ENCODE results near the gene CDH6.
"Not testable (repeated sequence)": the region's sequence is repeated elsewhere in the genome, so short reads cannot be mapped to it uniquely, and the experiment has no call there.

Gene CDH6

GRCh38 chr5:31355337-31355736 lies 161.9 kb downstream of the CDH6 start:
- H3K27me3 ChIP-seq (ENCODE audit: control insufficient read depth, insufficient read depth, low read length), result no peaks in the 10 kb centered on the region
- H3K4me1 ChIP-seq (ENCODE audit: control insufficient read depth, insufficient read depth, low read length), result no peaks in the 10 kb centered on the region
- peaks cover 4% of the 10 kb centered on the region; the same call in 1 of the 2 replicates for H3K9me3 ChIP-seq (ENCODE audit: control insufficient read depth, insufficient read depth, low read depth, low read length)
- no peaks in the 10 kb centered on the region for H3K36me3 ChIP-seq (ENCODE audit: control insufficient read depth, insufficient read depth, low read length)
- H3K9ac ChIP-seq (ENCODE audit: low read length), result no peak overlapping the region
- H3K4me3 ChIP-seq (ENCODE audit: low read depth, low read length), result no peak overlapping the region
- no peak overlapping the region for H3K27ac ChIP-seq (ENCODE audit: low read depth, low read length)

- Histone ChIP-seq H3K9me3 (ENCODE audit: control insufficient read depth, insufficient read depth, low read depth, low read length) (peaks cover 4% of the 10 kb centered on the region; the same call in 1 of the 2 replicates), H3K27ac (ENCODE audit: low read depth, low read length) (no peak overlapping the region), H3K36me3 (ENCODE audit: control insufficient read depth, insufficient read depth, low read length) (no peaks in the 10 kb centered on the region), H3K27me3 (ENCODE audit: control insufficient read depth, insufficient read depth, low read length) (no peaks in the 10 kb centered on the region), H3K4me1 (ENCODE audit: control insufficient read depth, insufficient read depth, low read length) (peaks cover 3% of the 10 kb centered on the region; the same call in 1 of the 2 replicates), H3K4me3 (ENCODE audit: low read depth, low read length) (no peak overlapping the region), H3K9ac (ENCODE audit: low read length) (no peak overlapping the region)
Observed at GRCh38 chr5:31357038-31357437, 163.6 kb downstream of the CDH6 start.

DNA sequence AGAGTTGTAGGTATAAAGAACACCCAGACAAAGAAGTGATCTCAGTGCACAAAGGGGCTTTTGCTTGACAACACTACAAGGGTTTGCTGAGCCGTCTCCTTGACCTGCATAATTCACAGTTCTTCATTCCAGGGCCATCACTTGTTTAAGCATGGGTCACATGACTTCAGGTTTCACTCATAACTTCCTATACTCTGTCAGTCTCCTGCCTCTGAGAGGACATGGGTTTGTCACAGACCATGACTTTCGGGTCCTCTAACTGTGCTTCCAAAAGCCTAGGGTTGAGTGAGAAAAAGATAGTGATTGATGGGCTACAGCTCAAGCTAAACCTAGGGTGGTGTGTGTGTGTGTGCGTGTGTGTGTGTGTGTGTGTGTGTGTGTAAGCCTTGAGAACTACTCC lies 166.4 kb downstream of the CDH6 start:
- Histone ChIP-seq H3K9me3 (ENCODE audit: control insufficient read depth, insufficient read depth, low read depth, low read length) (peaks cover 4% of the 10 kb centered on the region; the same call in 1 of the 2 replicates), H3K9ac (ENCODE audit: low read length) (no peak overlapping the region)

GRCh38 chr5:31361234-31361633 lies 167.7 kb downstream of the CDH6 start:
- H3K4me3 ChIP-seq (ENCODE audit: low read depth, low read length), result no peak overlapping the region
- H3K9me3 ChIP-seq (ENCODE audit: control insufficient read depth, insufficient read depth, low read depth, low read length), result no peaks in the 10 kb centered on the region
- no peaks in the 10 kb centered on the region for H3K27me3 ChIP-seq (ENCODE audit: control insufficient read depth, insufficient read depth, low read length)
- peaks cover 11% of the 10 kb centered on the region for H3K4me1 ChIP-seq (ENCODE audit: control insufficient read depth, insufficient read depth, low read length)
- no peak overlapping the region for H3K27ac ChIP-seq (ENCODE audit: low read depth, low read length)
- no peak overlapping the region for H3K9ac ChIP-seq (ENCODE audit: low read length)
- no peaks in the 10 kb centered on the region for H3K36me3 ChIP-seq (ENCODE audit: control insufficient read depth, insufficient read depth, low read length)

More for the DNA sequence above, 166.4 kb downstream of the CDH6 start:
- Histone ChIP-seq H3K27me3 (ENCODE audit: control insufficient read depth, insufficient read depth, low read length) (no peaks in the 10 kb centered on the region), H3K4me3 (ENCODE audit: low read depth, low read length) (no peak overlapping the region), H3K27ac (ENCODE audit: low read depth, low read length) (no peak overlapping the region), H3K4me1 (ENCODE audit: control insufficient read depth, insufficient read depth, low read length) (peaks cover 11% of the 10 kb centered on the region), H3K36me3 (ENCODE audit: control insufficient read depth, insufficient read depth, low read length) (no peaks in the 10 kb centered on the region)

- Histone ChIP-seq H3K27ac (ENCODE audit: low read depth, low read length) (peak overlapping the region; percentile 70), H3K4me1 (ENCODE audit: control insufficient read depth, insufficient read depth, low read length) (peaks cover 11% of the 10 kb centered on the region)
- not testable (repeated sequence) for H3K9me3 ChIP-seq (ENCODE audit: control insufficient read depth, insufficient read depth, low read depth, low read length); H3K27me3 ChIP-seq (ENCODE audit: control insufficient read depth, insufficient read depth, low read length); H3K4me3 ChIP-seq (ENCODE audit: low read depth, low read length); H3K36me3 ChIP-seq (ENCODE audit: control insufficient read depth, insufficient read depth, low read length); H3K9ac ChIP-seq (ENCODE audit: low read length)
Observed at GRCh38 chr5:31361704-31362528, 168.4 kb downstream of the CDH6 start.

- Histone ChIP-seq H3K27me3 (ENCODE audit: control insufficient read depth, insufficient read depth, low read length) (no peaks in the 10 kb centered on the region), H3K27ac (ENCODE audit: low read depth, low read length) (peak overlapping the region; percentile 70), H3K9ac (ENCODE audit: low read length) (no peak overlapping the region), H3K36me3 (ENCODE audit: control insufficient read depth, insufficient read depth, low read length) (no peaks in the 10 kb centered on the region), H3K9me3 (ENCODE audit: control insufficient read depth, insufficient read depth, low read depth, low read length) (no peaks in the 10 kb centered on the region), H3K4me1 (ENCODE audit: control insufficient read depth, insufficient read depth, low read length) (peaks cover 11% of the 10 kb centered on the region), H3K4me3 (ENCODE audit: low read depth, low read length) (no peak overlapping the region)
Observed at GRCh38 chr5:31362529-31362900, 169.0 kb downstream of the CDH6 start.

DNA sequence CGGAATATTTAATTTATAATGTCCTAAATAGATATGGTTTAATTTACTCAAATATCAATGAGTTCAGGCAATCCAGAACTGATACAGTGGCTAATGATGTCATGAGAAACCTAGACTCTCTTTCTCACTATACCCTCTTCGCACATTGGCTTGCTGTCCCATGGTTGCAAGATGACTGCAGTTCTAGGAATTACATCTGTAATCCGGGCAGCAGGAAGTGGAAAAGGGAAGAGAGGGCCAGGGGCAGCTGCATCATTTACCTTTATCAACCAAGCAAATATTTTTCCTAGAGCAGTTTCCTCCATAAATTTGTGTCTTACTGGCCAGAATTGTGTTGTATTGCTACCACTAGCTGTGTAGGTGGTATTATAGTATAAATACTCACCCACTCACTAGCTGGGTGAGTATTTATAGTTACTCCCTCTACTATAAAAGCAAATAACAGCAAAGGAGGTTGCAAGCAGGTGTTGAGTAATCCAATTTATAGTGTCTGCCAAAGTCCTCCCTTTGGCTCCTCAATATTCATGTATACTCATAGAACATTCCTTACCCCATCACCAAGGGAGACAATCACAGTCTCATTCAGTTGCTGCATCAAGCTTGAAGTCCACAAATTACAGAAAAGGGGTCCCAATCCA lies 169.6 kb downstream of the CDH6 start:
- Histone ChIP-seq H3K4me1 (ENCODE audit: control insufficient read depth, insufficient read depth, low read length) (peaks cover 11% of the 10 kb centered on the region), H3K9ac (ENCODE audit: low read length) (no peak overlapping the region), H3K4me3 (ENCODE audit: low read depth, low read length) (no peak overlapping the region), H3K27me3 (ENCODE audit: control insufficient read depth, insufficient read depth, low read length) (no peaks in the 10 kb centered on the region), H3K27ac (ENCODE audit: low read depth, low read length) (0 out of 2 replicates have a peak overlapping the region, but pooled peaks have one; percentile 70), H3K36me3 (ENCODE audit: control insufficient read depth, insufficient read depth, low read length) (no peaks in the 10 kb centered on the region), H3K9me3 (ENCODE audit: control insufficient read depth, insufficient read depth, low read depth, low read length) (no peaks in the 10 kb centered on the region)

GRCh38 chr5:31364881-31365636 lies 171.6 kb downstream of the CDH6 start:
- Histone ChIP-seq H3K27ac (ENCODE audit: low read depth, low read length) (no peak overlapping the region), H3K9me3 (ENCODE audit: control insufficient read depth, insufficient read depth, low read depth, low read length) (no peaks in the 10 kb centered on the region), H3K9ac (ENCODE audit: low read length) (no peak overlapping the region), H3K27me3 (ENCODE audit: control insufficient read depth, insufficient read depth, low read length) (no peaks in the 10 kb centered on the region), H3K4me1 (ENCODE audit: control insufficient read depth, insufficient read depth, low read length) (peaks cover 11% of the 10 kb centered on the region), H3K36me3 (ENCODE audit: control insufficient read depth, insufficient read depth, low read length) (no peaks in the 10 kb centered on the region), H3K4me3 (ENCODE audit: low read depth, low read length) (no peak overlapping the region)

GRCh38 chr5:31365776-31366175 lies 172.3 kb downstream of the CDH6 start:
- Histone ChIP-seq H3K4me1 (ENCODE audit: control insufficient read depth, insufficient read depth, low read length) (peaks cover 11% of the 10 kb centered on the region), H3K9ac (ENCODE audit: low read length) (no peak overlapping the region), H3K36me3 (ENCODE audit: control insufficient read depth, insufficient read depth, low read length) (no peaks in the 10 kb centered on the region), H3K4me3 (ENCODE audit: low read depth, low read length) (no peak overlapping the region), H3K27me3 (ENCODE audit: control insufficient read depth, insufficient read depth, low read length) (no peaks in the 10 kb centered on the region), H3K27ac (ENCODE audit: low read depth, low read length) (no peak overlapping the region), H3K9me3 (ENCODE audit: control insufficient read depth, insufficient read depth, low read depth, low read length) (no peaks in the 10 kb centered on the region)

GRCh38 chr5:31366941-31367340 lies 173.5 kb downstream of the CDH6 start:
- no peak overlapping the region for H3K9ac ChIP-seq (ENCODE audit: low read length)

DNA sequence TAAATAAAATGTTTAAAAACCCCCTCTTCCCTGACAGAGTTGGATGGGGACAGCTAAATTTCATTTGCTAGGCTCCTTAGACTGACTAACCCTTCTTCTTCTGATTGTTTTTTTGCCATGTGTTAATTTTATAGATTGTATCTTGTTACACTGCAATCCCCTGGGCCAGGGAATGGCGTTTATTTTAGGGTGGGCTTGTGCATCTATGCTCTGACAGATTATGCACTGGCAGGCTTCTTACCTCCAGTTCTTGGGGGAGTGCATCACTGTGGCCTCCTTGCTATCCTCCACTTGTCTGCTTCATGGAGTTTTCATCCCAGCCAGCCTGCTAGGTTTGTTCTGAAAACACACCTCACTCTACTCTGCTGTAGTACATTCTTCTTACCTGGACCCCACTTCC lies 178.6 kb downstream of the CDH6 start:
- Histone ChIP-seq H3K27ac (ENCODE audit: low read depth, low read length) (no peak overlapping the region), H3K9me3 (ENCODE audit: control insufficient read depth, insufficient read depth, low read depth, low read length) (no peaks in the 10 kb centered on the region), H3K4me3 (ENCODE audit: low read depth, low read length) (no peak overlapping the region), H3K4me1 (ENCODE audit: control insufficient read depth, insufficient read depth, low read length) (no peaks in the 10 kb centered on the region), H3K9ac (ENCODE audit: low read length) (no peak overlapping the region), H3K36me3 (ENCODE audit: control insufficient read depth, insufficient read depth, low read length) (no peaks in the 10 kb centered on the region), H3K27me3 (ENCODE audit: control insufficient read depth, insufficient read depth, low read length) (no peaks in the 10 kb centered on the region)

More at GRCh38 chr5:31366941-31367340, 173.5 kb downstream of the CDH6 start:
- Histone ChIP-seq H3K9me3 (ENCODE audit: control insufficient read depth, insufficient read depth, low read depth, low read length) (no peaks in the 10 kb centered on the region), H3K27me3 (ENCODE audit: control insufficient read depth, insufficient read depth, low read length) (no peaks in the 10 kb centered on the region), H3K36me3 (ENCODE audit: control insufficient read depth, insufficient read depth, low read length) (no peaks in the 10 kb centered on the region), H3K27ac (ENCODE audit: low read depth, low read length) (no peak overlapping the region), H3K4me1 (ENCODE audit: control insufficient read depth, insufficient read depth, low read length) (peaks cover 9% of the 10 kb centered on the region), H3K4me3 (ENCODE audit: low read depth, low read length) (no peak overlapping the region)
